Epithelial cell of proximal tubule (primary cell): ENCODE measurements around the gene PROKR1. TPM values are rescaled to one million over a fixed set of nuclear protein-coding genes. Genes with fewer than 3 reads are reported as not detected.

ENCODE experiments used
- DNase-seq: peaks from one replicate; pipeline ENCODE4 v3.0.0-alpha.2; 2011; ENCODE audit warnings: low read depth
- H3K4me3 ChIP-seq: 2 replicates; pipeline ENCODE4 v1.5.1; 2011; ENCODE audit warnings: low read depth, mild to moderate bottlenecking, low read length
- CTCF ChIP-seq: conservative IDR thresholded peaks from 2 replicates; pipeline ENCODE4 v1.5.1; 2012; ENCODE audit warnings: low read depth, mild to moderate bottlenecking, low read length
- total RNA-seq: library from RNA; depleted of rRNA; stranded (reverse); fragments of >200 nt; gene quantifications from 2 replicates; pipeline ENCODE4 v1.2.3, GENCODE V29; 2015

The PROKR1 gene
- total RNA-seq, 1 donor from 2014 or later, result not detected

GRCh38 chr2:68696554-68696953 is 53.2 kb downstream of the PROKR1 start:
- DNase-seq, result no peak
- no peak overlapping the region for H3K4me3 ChIP-seq
- TF ChIP-seq CTCF, result no peak

- no peak for TF ChIP-seq CTCF
- H3K4me3 ChIP-seq, result no peak overlapping the region
- no peak for DNase-seq
Measured at GRCh38 chr2:68698567-68699377, 55.4 kb downstream of the PROKR1 start.

DNA sequence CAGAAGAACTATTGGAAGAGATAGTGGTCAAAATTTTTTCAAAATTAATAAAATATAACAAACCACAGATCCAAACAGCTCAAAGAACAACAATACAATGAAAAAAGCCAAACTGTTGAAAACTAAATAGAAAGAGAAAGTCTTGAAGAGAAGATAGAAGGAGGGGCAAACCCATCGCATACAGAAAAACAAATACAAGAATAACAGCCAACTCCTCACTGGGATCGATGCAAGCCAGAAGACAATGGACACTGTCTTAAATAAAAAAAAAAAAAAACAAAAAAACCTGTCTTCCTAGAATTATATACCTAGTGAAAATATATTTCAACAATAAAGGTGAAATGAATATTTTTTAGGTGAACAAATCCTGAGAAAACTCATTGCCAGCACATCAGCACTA is 57.2 kb downstream of the PROKR1 start:
- H3K4me3 ChIP-seq, result no peak overlapping the region
- no peak for TF ChIP-seq CTCF
- DNase-seq, result no peak

- H3K4me3 ChIP-seq, result no peak overlapping the region
- TF ChIP-seq CTCF, result no peak
- DNase-seq, result no peak
Measured at GRCh38 chr2:68706637-68707036, 63.3 kb downstream of the PROKR1 start.

Other genes with a start within 250 kb of the PROKR1 start
- gene FBXO48, start 176.3 kb upstream of the PROKR1 start, total RNA-seq, result 0.94 and 1.5 TPM in 2 replicates
- gene APLF, start 176.0 kb upstream of the PROKR1 start, total RNA-seq, result 2.3 and 5.1 TPM in 2 replicates
- gene ARHGAP25, start 91.2 kb downstream of the PROKR1 start, total RNA-seq, result not detected in 2 replicates
- gene BMP10, start 227.8 kb downstream of the PROKR1 start, total RNA-seq, result not detected in 2 replicates